GF-D8 (cell line): ENCODE data around the gene CHAMP1.

ENCODE experiments used
- DNase-seq: peaks from one replicate; lab custom pipeline; 2025; lab: John Stamatoyannopoulos, UW

Gene CHAMP1, protein sequence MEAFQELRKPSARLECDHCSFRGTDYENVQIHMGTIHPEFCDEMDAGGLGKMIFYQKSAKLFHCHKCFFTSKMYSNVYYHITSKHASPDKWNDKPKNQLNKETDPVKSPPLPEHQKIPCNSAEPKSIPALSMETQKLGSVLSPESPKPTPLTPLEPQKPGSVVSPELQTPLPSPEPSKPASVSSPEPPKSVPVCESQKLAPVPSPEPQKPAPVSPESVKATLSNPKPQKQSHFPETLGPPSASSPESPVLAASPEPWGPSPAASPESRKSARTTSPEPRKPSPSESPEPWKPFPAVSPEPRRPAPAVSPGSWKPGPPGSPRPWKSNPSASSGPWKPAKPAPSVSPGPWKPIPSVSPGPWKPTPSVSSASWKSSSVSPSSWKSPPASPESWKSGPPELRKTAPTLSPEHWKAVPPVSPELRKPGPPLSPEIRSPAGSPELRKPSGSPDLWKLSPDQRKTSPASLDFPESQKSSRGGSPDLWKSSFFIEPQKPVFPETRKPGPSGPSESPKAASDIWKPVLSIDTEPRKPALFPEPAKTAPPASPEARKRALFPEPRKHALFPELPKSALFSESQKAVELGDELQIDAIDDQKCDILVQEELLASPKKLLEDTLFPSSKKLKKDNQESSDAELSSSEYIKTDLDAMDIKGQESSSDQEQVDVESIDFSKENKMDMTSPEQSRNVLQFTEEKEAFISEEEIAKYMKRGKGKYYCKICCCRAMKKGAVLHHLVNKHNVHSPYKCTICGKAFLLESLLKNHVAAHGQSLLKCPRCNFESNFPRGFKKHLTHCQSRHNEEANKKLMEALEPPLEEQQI

DNA sequence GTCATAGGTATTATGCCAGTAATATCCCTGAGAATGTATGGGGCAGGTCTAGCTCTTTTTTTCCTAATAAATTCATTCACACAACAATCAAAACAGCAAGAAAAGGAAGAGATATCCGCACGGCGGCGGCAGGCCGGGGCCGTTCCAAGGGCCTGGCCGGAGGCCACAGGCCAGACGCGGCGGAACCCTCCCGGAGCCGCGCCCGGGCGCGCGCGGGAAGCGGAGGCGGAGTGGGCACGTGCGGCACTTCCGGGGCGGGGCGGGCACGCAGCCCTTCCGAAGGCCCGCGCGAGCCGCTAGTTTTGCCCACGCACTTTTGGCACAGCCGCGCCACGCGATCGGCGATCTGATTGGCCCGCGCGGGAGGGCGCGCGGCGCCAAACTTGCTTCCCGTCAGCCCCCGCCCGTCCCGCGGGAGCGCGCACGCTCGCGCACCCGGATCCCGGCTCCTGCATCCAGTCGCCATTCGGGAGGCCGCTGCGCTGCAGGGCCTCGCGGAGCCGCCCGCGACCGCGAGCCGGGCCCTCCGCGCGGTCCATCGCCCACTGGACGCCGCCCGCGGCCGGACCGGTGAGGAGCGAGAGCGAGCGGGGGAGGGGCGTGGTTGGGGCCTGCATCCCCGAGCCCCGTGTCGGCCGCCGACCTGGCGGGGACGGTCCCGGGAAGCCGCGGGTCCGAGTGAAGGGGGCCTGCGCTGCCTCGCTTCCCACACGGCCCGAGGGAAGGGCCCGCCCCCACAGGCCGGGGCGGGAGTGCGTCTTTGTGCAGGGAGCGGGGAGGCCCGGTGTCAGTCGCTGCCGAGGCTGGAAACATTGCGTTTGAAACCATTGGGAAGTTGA is at the start of gene CHAMP1:
TSS of gene CHAMP1 (plus strand) at position 430 of the 839 bp plus-strand sequence. CDS start 9,340 bp downstream, outside the sequence.
- peak; percentile 95 for DNase-seq

DNA sequence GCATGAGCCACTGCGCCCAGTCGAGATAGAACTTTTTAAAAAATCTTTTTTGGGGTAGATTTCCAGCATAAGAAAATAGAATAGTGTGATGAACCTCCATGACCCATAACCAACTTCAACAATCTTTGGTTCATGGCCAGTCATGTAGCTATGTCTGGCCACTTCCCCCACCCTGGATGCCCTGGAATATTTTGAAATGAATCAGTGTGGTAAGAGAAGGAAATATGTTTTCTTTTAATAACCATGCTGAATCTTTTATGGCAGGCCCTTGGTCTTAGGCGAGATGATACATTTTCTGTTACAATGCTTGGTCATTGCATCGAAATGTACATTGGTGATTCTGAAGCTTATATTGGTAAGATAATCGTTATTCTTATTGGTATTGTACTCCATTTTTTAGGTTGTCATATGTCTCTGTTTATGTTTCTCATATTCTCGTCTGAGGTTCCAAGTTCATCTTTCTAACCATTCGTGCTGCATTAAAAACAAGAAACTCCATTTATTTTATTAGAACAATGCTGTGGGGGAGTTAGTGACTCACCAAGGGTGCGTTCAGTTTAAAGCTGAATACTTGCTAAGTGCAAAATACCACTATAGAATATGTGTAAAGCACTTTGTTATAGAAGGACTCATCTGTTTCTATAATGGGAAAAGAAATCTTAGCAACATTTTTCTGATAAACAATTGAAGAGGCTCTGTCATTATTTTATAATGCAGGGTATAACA is 49.3 kb upstream of the CHAMP1 start:
- DNase-seq: no peak

DNA sequence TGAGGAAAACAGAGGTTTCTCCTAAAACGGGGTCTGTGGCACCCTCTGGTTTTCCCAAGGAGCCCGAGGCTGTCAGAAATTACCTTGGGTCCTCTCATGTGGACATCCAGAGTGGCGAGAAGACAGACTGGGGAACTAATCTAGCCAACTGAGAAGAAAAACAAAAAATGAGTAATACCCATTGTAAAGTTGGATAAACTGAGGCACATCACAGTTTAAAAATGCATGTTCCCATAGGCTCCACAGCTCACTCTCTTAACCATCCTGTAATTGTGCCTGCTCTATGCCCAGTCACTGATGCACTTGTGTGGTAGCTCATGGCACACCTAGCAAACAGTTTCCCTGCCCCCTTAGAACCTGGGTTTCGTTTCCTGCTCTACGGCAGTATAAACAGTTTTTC is 48.1 kb upstream of the CHAMP1 start:
- no peak for DNase-seq

DNA sequence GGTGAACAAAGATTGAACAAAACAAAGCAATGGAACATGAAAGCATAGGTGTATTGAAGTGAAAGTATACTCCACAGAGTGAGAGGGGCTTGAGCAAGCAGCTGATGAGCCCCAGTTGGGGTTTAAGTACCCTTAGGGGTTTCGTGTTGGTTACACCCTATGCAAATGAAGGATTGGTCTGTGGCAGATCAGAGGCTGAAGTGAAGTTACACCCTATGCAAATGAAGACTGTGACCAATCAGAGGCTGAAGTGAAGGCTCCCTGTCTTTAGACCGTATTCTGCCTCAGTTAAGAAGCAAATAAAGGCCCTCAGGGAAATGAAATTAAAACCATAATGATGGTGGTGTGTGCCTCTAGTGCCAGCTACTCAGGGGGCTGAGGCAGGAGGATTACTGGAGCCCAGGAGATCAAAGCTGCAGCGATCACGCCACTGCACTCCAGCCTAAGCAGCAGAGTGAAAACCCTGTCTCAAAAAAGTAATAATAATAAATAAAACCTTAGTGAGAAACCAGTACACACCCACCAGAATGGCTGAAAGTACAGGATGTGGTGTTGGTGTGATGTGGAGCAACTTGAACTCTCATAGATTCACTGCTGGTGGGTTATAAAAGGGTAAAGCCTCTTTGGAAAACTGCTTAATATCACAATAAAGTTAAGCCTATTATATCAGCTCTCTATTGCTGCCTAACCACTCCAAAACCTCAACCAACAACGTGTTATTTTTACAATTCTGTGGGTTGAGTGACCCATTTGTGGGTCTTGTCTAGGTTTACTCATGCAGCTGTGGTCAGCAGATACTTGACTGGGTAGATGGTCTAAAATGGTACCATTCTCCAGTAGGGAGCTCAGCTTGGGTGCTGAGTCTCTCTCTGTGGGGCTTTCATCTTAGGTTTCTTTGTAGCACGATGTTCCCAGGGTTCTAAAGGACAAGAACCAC is 45.7 kb upstream of the CHAMP1 start:
- no peak for DNase-seq

DNA sequence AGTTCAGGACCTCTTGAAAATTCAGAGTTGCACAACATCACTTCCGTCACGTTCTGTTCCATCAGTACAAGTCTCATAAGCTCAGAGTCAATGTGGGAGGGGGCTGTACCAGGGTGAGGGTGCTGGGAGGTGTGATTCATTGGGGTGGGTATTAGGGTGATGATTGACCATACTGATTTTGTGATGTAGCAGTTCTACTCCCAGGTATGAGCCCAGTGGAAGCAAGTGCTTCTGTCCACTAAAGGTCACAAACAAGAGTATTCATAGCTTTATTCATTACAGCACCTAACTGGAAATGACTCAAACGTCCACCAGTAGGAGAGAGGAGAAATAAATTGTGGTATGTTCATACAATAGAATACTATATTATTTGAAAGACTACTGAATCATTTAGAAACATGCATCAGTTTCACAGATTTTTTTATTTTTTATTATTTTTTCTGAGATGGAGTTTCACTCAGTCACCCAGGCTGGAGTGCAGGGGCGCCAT is 45.0 kb upstream of the CHAMP1 start:
- DNase-seq: no peak

DNA sequence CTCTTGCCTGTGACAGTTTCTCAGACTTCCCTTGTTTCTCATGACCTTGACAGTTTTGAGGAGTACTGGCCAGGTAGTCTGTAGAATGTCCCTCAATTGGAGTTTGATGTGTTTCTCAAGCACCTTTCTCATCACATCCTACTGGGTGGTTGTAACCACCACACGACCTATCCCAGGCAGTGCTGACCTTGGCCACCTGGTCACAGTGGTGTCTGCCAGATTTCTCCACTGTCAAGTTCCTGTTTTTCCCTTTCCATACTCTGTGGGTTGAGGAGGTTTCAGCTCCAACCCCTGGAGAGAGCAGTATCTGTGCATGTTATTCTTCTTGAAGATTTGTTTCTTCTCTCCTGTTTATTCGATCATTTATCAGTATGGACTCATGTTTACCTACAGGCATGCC is 41.3 kb upstream of the CHAMP1 start:
- no peak for DNase-seq

DNA sequence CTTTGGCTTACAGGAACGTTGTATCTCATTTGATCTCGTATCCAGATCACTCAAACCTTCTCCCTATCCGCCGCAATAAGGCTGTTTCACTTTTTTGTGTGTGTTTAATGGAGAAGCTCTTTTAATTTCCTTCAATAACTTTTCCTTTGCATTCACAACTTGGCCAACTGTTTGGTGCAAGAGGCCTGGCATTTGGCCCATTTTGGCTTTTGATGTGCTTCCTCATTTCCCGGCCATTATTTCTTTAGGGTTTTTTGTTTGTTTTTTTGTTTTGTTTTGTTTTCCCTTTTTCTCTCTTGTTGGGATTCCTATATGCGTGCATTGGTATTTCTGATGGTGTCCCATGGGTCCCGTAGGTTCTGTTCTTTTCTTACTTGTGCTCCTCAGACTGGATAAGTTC is 39.0 kb upstream of the CHAMP1 start:
- DNase-seq: peak; percentile 40

DNA sequence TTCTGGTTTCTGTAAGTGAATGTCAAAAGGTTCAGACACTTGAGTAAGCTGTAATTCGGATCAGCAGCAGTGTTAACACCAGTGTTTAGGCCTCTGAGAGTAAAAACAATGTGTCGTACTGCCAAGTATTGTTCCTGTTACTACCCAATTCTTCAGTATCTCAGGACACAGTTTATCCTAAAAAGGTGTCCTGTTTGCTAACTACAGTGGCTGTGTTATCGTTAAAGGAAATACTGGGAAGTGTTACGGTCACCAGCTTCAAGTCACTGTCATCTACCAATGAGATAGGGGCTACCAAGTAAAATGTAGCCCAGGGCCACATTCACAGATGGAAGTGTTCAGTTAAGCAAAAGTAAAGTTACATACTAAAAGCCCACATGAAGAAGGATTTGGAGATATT is 35.2 kb upstream of the CHAMP1 start:
- no peak for DNase-seq

DNA sequence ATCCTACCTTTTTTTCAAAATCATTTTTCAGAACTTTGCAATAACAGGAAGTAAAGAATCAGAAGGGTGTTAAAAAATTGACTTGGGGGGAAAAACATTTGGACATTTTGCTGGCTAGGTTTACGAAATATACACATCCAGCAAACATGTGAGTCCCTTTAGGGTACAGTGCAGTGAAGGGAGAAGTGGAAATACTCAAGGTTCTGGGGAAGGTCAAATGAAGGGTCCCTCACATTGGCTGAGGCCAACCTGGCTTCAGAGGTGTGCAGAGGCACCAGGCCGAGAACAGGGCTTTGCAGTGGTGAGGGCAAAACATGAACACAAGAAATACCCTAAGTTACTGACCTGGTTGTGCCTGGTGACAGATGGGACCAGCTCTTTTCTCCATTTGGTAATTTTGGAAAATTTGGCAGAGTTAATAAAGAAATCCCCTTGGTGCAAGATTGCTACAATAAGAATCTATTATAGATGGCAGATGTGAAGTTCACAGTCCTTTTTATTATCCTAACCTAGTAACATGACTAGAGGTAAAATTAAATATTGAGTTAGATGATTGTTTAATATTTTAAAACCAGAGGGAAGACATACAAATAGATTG is 34.4 kb upstream of the CHAMP1 start:
- DNase-seq: peak; percentile 24

DNA sequence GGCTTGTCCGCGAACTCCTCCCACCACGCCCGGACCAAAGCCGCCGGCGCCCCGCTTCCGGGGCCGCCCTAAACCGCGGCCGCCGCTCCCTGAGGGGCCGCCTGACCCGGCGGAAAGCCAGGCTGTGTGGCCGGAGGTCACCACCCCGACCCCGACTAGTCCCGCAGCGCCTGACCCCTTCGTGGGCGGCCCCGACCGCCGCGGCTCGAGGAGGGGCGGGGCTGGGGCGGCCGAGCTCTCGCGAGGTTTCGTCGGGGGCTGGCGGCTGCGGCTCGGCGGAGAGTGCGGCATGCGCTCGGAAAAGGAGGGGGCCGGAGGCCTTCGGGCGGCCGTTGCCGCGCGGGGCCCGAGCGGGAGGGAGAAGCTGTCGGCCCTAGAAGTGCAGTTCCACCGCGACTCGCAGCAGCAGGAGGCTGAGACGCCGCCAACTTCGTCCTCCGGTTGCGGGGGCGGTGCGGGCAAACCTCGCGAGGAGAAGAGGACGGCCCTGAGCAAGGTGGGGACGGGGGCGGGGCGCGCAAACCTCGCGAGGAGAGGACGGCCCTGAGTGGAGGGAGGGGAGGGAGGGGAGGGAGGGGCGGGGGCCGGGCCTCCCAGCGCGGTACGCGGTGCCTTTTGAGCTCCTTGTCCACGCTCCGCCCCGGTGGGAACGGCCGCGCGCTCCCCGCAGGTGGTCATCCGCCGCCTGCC is 32.8 kb upstream of the CHAMP1 start, which contains the start of gene UPF3A:
TSS of gene UPF3A (plus strand) at position 251 of the 690 bp plus-strand sequence. CDS start at position 290, 39 bp downstream.
- peak; percentile 85 for DNase-seq

DNA sequence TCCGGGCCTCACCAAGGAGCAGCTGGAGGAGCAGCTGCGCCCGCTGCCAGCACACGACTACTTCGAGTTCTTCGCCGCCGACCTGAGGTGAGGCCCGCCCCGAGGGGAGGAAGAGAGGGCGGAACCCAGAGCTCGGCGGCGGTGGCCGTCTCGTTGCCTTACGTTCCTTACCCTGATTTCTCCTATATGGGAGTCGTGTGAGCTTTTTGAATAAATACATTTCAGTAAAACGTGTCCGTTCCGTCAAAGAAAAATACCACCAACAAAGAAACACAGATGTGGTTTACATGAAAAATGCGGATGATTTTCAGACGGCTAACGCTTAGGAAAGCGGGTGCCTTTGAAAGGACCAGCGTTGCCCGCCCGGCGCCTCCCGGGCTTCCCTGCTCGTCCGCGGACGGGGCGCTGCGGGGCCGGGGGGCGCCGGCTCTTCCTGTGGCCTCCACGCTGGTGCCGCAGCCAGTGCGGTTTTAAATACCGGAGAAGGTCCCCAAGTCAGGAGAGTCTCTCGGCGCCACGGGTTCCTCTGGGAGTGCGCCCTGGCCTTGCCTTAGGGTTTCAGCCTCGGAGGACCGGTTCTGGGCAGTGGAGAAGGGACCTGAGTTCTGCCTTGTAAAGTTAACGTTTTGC is 32.1 kb upstream of the CHAMP1 start:
- peak; percentile 65 for DNase-seq

DNA sequence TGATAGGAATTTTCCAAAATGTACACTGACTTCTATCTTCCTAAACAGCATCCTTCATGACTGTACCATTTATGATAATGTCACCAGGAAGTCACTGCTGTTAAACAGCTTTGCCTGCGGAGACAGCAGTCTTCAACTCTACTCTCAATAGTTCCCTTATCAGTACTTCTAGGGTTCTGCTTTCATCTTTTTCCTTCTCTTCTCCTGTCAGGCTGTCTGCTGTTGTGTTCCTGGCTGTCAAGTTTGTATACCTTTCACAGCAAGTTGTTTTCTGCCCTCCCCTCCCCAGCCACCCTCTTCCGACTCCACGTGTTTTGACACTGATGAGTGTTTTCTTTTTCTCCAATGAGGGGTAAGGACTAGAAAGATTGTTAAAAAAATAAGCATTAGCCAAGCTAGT is 30.7 kb upstream of the CHAMP1 start:
- DNase-seq: no peak

DNA sequence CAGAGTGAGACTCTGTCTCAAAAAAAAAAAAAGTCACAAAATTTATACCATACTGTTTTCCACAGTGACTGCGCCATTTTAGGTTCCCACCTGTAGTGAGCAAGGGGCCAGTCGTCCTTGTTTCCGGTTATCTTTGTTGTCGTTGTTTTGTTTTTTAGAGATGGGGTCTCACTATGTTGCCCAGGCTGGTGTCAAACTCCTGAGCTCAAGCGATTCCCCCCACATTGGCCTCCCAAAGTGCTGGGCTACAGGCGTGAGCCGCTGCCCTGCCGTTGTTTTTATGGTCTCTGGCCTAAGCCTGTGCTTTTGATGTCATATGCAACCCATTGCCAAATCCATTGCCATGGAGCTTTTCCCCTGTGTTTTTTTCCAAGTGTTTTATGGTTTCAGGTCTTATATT is 29.6 kb upstream of the CHAMP1 start:
- DNase-seq: no peak

DNA sequence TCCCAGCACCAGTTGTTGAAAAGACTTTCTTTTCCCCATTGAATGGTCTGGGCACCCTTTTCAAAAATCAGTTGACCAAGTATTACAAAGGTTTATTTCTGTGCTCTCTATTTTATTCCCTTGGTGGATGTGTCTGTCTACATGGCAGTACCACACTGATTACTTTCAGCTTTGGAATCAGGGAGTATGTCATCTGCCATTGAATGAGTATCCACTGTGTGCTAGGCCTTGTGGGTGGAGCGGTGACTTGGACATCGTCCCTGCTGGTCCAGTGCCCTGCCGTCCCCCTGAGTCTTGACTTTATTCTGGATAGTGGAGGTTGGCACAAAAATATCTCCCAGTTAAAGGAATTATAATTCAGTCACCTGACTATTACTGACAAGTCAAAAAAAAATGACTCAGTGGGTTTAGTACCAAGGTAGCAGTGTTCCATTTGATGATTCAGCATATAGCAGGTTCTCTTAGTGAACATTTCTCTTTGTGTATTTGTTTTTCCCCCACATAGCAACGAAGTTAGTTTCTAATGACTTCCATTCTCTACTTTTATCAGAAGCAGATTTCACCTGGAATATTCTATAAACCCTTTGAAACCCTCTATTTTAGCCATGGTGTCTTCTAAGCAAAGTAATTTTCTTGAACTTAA is 29.0 kb upstream of the CHAMP1 start:
- DNase-seq: no peak

DNA sequence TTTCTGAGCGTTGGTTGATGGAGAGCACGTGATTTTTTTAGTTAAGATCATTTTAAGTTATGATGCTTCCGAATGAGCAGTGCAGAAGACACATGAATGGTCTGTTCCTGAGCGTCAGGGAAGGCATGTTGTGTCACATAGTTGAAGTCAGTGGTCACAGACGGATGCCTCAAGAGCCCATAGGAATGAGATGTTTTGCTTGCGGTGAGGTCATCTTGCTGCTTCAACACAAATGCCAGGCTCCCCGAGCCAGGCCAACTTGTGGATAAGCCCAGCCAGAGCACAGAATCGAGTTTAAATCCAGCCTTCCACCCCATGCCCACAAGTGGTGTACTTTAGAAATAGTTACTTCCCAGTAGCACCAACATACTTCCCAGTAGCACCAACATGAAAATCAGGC is 27.5 kb upstream of the CHAMP1 start:
- no peak for DNase-seq

DNA sequence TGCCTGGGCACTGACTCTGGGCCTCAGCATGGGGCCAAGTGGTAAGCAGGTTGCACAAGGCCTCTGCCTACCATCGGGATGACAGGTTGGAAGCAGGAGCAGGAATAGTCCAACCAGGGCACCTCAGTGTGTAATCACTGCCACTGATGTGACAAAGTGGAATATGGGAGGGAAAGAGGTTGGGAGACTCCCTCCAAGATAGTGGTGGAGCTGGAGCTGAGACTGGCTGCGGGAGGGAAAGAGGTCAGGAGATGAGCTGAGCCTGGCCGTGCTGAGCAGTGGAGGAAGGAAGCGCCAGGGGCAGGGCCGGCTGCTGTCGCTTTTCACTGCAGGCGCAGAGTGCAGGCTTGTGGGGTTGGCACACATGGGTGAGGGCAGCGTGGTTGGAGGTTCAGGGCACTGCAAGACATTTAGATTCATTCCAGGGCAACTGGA is 26.1 kb upstream of the CHAMP1 start:
- no peak for DNase-seq

DNA sequence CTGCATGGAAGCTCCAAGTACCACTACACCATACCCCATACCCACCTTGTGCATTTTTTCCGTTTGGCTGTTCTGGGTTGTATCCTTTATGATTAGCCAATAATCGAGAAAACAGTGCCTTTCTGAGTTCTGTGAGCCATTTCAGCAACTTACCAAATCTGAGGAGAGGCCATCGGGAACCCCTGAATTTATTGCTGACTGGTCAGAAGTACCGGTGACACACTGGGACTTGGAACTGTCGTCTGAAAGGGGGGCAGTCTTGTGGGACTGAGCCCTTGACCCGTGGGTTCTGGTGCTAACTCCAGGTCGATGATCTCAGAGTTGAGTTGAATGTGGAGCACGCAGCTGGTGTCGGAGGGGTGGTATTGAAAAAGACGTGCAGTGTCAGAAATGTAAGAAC is 17.9 kb upstream of the CHAMP1 start:
- DNase-seq: no peak

DNA sequence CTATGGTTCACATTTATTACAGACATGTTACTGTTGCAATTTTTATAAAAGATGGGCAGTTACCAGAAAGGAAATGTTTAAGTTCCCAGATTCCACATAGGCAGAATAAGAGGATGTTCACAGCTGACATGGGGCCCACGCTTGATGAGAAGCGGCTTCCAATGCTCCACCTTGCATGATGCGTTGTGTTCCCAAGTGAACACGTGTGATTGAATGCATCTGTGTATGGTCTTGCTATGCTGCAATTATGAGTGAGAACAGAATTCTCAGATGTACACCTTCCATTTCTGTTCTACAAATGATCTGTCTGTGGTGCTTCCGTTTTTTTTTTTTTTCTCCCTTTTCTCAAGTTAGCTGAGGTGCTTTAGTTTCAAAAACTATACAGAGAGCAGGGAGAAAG is 17.4 kb upstream of the CHAMP1 start:
- DNase-seq: no peak
